SKM-1 (cell line): Measurements from ENCODE around the gene PPP1R12B.
"Not testable (repeated sequence)": the region's sequence is repeated elsewhere in the genome, so short reads cannot be mapped to it uniquely, and the experiment has no call there.

Experiments used
- DNase-seq: peaks from one replicate; lab custom pipeline; 2025; ENCODE audit not compliant: unreplicated experiment; lab: John Stamatoyannopoulos, UW

Gene PPP1R12B

DNA sequence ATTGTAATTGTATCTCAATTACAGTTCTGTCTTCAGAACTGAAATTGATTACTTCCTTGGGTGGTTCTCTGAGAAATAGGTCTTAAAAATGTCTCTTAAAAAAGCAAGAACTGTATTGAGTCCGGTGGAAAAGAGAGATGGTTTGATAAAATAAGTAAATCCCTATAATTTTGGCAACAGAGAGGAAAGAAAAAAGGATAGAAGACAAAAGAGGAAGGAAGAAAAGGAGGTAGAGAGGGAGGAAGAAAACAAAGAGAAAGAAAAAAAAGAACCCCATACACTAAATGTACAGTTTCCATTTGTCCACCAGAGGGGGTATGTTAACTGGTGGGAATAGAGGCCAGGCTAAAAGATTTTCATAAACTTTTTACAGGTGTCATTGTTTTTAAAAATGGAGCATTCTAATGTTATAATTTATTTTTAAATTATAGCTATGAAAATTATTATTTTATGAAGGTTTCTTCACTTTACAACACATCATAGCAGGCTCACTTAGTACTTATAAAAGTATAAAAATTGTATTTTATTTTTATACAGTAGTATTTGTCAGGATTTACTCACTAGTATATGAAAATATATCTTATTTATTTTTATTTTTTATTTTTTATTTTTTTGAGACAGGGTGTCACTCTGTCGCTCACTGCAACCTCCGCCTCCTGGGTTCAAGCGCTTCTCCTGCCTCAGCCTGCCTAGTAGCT, 4.7 kb upstream of the PPP1R12B start:
- peak; percentile 56 for DNase-seq

DNA sequence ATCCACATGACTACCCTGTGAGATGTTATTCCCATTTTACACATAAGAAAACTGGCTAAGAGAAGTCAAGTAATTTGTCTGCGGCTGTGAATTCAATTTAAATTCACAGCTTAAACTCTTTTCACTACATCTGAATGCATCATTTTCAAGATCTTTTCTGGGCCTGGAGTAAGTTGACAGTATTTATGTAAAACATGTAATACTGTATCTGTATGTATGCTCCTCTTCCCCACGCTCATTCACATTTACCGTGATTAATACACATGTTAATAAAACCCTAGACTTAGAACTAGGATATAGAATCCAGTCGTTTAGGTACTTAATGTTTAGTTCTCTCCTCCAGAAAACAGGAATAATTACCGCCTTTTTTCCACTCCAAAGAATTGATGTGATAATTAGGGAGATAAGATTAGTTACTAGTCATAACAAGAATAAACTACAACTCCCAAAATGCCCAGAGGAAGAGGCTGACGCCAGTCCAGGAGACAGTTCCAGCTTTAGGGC, 442 bp upstream of the PPP1R12B start:
- no peak for DNase-seq

DNA sequence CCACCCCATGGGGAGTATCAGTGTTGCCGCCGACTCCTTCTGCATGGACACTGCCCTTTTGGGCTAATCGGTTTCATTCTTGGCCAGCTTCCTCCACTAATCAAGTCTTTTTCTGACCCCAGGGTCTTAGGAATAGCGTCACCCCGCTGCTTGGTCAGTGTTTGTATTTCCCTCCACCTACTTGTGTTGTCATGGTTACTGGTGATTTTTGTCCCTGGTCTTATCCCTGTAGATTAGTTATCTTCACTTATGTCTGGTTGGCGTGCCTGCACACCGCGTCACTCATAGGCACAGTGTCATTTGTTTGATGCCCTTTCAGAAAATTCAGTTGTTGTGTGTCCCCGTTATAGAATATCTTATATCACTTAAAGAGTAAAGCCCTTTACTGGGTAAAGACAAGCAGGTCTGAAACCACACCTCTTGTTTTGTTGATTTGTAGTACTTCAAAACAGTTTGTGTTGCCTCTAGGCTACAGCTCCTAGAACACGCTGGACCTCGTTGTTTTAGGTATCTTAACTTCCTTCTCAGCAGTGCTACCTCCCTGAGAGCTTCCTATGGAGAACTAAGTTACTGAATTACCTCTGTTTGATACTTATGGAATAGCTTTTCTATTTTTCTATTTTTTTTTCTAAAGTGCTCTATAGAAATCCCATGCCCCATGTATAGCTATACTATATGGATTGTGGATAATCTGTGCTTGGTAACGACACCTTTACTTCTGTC, 868 bp downstream of the PPP1R12B start:
- peak; percentile 52 for DNase-seq

- DNase-seq, result no peak
Observed at GRCh38 chr1:202351725-202352124, 3.2 kb downstream of the PPP1R12B start.

GRCh38 chr1:202352583-202353197, 4.2 kb downstream of the PPP1R12B start:
- DNase-seq, result not testable (repeated sequence)

DNA sequence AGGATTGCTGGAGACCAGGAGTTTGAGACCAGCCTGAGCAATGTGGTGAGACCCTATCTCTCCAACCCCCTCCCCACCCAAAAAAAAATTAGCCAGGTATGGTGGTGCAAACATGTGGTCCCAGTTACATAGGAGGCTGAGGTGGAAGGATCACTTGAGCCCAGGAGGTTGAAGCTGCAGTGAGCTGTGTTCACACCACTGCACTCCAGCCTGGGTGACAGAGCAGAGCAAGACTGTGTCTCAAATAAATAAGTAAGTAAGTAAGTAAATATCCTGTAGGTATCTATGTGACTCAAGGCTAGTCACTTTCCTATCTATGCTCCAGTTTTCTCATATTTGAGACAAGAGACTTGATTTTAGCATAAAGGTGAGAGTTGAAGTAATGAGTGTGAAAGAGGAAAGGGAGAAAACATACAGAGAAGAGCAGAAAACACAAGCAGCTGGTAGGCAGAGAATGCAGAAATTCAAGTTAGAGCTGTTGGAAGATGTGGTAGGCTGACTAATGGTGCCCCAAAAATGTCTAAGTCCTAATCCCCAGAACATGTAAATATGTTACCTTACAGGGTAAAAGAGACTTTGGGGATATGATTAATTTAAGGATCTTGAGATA, 7.5 kb downstream of the PPP1R12B start:
- DNase-seq, result no peak

DNA sequence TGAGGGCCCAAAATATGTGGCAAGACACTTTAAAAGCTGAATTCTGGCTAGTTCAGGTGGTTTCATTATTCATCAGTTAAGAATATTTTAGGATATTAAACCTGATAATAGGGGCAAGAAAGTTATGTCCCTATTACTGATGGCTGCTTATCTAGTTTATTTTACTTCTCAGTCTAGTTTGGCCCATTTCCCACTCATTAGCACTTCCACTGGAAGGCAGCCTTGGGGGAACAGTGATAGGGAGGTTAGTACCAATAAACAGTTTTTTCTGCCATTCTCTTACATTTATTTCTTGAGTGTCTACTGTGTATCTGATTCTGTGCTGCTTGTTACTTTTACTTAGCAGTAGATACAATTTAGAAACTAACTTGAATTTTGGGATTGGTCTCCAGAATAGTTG, 9.0 kb downstream of the PPP1R12B start:
- DNase-seq, result no peak

DNA sequence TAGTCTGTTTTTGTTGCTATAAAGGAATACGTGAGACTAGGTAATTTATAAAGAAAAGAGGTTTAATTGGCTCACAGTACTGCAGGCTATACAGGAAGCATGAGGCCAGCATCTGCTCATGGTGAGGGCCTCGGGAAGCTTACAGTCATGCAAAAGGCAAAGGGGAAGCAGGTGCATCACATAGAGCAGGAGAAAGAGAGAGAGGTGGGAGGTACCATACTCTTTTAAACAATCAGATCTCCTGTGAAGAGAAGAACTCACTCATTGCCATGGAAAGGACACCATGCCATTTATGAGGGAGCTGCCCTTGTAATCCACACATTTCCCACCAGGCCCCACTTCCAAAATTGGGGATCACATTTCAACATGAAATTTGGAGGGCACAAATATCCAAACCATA, 12.7 kb downstream of the PPP1R12B start:
- DNase-seq, result no peak

DNA sequence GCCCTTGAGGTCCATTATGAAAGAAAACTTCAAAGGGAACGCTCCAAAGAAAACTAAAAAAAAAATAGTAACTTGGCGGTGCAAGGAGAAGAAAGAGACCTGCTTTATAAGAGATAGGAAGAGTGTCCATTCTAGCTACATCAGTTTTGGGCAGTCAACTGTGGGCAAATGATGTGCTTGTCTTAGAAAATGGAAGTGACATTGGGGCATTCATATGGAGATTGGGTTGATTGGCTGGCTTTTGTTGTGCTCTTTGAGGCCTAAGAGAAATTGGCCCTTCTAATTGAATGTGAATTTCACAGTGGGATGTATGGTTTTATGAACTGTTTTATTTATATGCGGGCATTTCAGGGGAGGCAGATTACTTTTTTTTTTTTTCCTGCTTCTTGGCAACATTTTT, 13.2 kb downstream of the PPP1R12B start:
- no peak for DNase-seq

DNA sequence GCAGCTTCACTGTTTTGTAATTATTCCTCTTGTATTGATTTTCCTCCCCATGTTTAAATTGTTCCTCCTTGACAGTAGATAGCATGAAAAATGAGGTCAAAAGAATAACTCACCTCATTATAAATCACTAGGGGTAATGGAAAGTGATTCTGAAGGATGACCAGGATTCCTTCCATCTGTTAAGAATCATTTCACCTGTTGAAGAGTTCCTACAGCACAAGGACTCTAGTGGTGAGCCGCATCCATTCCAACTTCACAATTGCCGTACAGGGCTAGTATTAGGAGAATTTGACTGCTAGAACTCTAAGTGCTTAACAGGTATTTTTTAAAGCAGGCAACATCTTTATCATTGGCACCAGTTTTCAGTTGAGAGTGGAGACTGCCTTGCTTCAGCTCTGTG, 13.7 kb downstream of the PPP1R12B start:
- DNase-seq, result no peak

DNA sequence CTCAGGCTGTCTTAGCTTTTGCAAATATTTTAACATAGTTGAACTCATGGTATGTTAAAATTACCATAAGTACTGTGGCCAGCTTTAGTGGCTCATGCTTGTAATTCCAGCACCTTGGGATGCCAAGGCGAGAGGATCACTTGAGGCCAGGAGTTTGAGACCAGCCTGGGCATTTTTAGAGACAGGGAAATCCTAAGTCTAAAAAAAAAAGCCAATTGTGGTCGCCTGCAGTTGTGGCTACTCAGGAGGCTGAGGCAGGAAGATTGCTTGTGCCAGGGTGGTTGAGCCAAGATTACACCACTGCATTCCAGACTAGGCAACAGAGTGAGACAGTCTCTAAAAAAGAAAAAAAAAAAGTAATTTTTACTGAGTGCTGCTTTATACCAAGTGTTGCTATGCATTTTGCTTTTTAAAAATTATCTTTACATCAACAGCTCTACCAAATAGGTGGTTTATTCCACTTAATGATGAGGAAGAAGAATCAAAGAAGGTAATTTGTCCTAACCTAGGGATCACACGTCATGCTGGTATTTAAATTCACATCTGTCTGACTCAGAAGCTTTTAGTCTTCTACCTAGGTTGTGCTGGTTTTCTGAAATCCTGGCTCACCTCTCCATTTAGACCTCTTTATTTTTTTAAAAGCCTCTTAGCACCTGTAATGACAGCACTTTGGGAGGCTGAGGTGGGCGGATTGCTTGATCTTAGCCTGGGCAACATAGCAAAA, 16.8 kb downstream of the PPP1R12B start:
- DNase-seq, result no peak

- DNase-seq, result no peak
Observed at GRCh38 chr1:202367271-202367670, 18.8 kb downstream of the PPP1R12B start.

- not testable (repeated sequence) for DNase-seq
Observed at GRCh38 chr1:202370906-202371305, 22.4 kb downstream of the PPP1R12B start.

DNA sequence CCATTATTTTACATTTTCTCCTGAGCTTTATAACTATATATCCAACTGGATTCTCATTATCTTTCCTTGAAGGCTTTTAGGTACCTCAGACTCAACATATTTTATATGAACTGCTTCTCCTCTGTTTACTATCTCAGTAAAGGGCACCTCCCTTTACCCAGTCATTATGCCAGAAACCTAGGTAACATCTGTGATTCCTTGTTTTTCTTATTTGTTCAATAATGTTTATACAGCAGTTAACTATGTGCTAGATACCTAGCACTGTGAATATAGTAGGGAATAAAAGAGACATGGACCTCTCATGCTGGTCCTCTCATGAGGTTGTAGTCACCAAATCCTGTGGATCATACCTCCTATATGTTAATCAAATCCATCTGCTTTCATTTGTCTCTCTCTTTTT, 25.6 kb downstream of the PPP1R12B start:
- no peak for DNase-seq

DNA sequence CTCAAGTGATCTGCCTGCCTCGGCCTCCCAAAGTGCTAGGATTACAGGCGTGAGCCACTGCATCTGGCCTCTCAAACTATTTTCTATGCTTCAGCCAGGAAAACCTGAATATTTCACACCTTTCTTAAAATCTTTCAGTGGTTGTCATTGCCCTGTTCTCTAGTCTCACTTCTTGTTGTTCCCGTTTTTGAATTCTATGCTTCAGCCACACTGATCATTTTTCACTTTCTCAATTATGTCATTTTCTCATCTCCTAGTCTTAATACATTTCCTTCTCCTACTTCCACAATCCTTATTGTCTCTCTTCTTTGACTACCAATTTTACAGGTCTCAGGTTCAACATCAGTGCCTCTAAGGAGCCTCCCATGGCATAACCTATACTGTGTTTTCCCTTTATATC, 26.7 kb downstream of the PPP1R12B start:
- not testable (repeated sequence) for DNase-seq

- no peak for DNase-seq
Observed at GRCh38 chr1:202376247-202376646, 27.7 kb downstream of the PPP1R12B start.

GRCh38 chr1:202379884-202380529, 31.5 kb downstream of the PPP1R12B start:
- not testable (repeated sequence) for DNase-seq

DNA sequence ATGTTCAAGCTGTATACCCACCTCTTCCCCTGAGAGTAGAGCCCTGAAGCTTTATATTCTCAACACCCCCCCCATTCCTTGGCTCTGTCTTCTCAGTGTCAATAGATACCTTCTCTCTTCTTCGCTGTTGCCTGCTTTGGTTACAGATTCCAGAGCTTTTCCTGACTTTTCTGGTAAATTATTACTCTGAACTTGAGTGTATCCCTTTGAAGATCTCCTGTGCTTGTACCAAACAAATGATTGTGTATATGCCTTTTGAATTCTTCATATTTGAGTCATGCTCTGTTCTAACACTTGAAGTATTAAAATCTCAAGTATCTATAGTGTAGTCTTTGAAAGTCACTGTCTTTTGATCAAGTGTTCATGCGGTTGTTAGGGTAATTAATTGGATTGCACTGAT, 32.0 kb downstream of the PPP1R12B start:
- DNase-seq, result not testable (repeated sequence)

DNA sequence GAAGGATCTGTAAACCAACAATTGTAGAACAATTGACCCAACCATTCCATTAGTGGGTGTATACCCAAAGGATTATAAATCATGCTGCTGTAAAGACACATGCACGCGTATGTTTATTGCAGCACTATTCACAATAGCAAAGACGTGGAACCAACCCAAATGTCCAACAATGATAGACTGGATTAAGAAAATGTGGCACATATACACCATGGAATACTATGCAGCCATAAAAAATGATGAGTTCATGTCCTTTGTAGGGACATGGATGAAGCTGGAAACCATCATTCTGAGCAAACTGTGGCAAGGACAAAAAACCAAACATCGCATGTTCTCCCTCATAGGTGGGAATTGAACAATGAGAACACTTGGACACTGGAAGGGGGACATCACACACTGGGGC, 33.4 kb downstream of the PPP1R12B start:
- DNase-seq, result not testable (repeated sequence)

DNA sequence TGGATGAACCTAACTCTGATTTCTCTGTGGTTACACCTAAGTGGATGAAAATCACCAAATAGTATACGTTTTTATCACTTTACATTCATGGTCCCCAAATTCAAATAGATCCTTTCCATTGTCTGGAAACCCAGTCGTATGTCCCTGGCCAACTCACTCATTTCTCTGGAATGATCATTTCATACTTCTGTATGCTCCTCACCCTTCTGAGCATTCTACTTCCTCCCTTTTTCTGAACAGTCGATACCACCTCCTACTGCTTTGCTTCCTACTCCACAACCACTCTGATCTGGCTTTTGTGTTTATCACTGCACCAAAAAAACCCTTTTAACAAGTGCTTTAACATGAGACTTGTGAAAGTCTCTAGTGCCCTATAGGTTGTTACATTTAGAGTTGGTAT, 47.3 kb downstream of the PPP1R12B start:
- not testable (repeated sequence) for DNase-seq
